Kidney (tissue), 14 donors: ENCODE data around the gene NAB2. TPM values are rescaled to one million over a fixed set of nuclear protein-coding genes. Genes with fewer than 3 reads are reported as not detected.

ENCODE experiments used
- DNase-seq, 5 donors: peaks; one replicate each; pipeline ENCODE4 v3.0.0-alpha.2; 2013 to 2020
- FAIRE-seq: peaks from 2 replicates; lab custom pipeline; 2012; peaks lifted over from hg19 to GRCh38; lab: Jason Lieb, UNC
- H3K27ac ChIP-seq, 2 donors: one replicate each; pipeline ENCODE4 v1.7.0; 2013; ENCODE audit warnings: low read depth in 2 of 2, low read length in 2 of 2, inconsistent platforms in 1 of 2
- H3K27me3 ChIP-seq: one replicate; pipeline ENCODE4 v1.7.1; 2013; ENCODE audit warnings: low read length, inconsistent platforms; ENCODE audit not compliant: control insufficient read depth, insufficient read depth
- H3K36me3 ChIP-seq, 3 donors: one replicate each; pipeline versions ENCODE4 v1.7.0 to v1.7.1; 2013; ENCODE audit warnings: low read length in 3 of 3, control low read depth in 1 of 3, inconsistent platforms in 1 of 3; ENCODE audit not compliant: insufficient read depth in 3 of 3, control insufficient read depth in 2 of 3
- H3K4me1 ChIP-seq, 3 donors: one replicate each; pipeline versions ENCODE4 v1.7.0 to v1.7.1; 2013; ENCODE audit warnings: low read length in 3 of 3, inconsistent platforms in 1 of 3, low read depth in 1 of 3; ENCODE audit not compliant: control insufficient read depth in 2 of 3, insufficient read depth in 2 of 3
- H3K4me3 ChIP-seq, 3 donors: one replicate each; pipeline versions ENCODE4 v1.7.0 to v1.8.1; 2013; ENCODE audit warnings: low read length in 3 of 3, control low read depth in 1 of 3, inconsistent platforms in 1 of 3
- H3K9ac ChIP-seq, 3 donors: one replicate each; pipeline versions ENCODE4 v1.7.0 to v1.7.1; 2013; ENCODE audit warnings: low read length in 3 of 3, control low read depth in 1 of 3, inconsistent platforms in 1 of 3
- H3K9me3 ChIP-seq, 3 donors: one replicate each; pipeline versions ENCODE4 v1.7.0 to v1.7.1; 2013; ENCODE audit warnings: low read length in 3 of 3, control low read depth in 1 of 3, inconsistent platforms in 1 of 3; ENCODE audit not compliant: control insufficient read depth in 2 of 3, insufficient read depth in 1 of 3
- CTCF ChIP-seq: IDR thresholded peaks from 3 replicates; pipeline ENCODE4 v1.5.1; 2012; ENCODE audit warnings: mild to moderate bottlenecking, moderate library complexity, borderline replicate concordance; ENCODE audit not compliant: insufficient read depth; ENCODE audit errors: extremely low read depth
- intact Hi-C: fragments of 100-400 bp; cut with DNase I; formaldehyde crosslinking; loops from one replicate; pipeline ENCODE4 v1.11.1; 2022
- polyA plus RNA-seq: library from polyadenylated mRNA; stranded (reverse); fragments of 350-450 nt; fragmentation: Illumina TruSeq; extraction: RNeasy Lipid Tissue Mini Kit (QIAGEN cat#74804); gene quantifications from one replicate; pipeline ENCODE4 v1.2.3, GENCODE V29; 2014; ENCODE audit warnings: low read depth, low replicate concordance; ENCODE audit not compliant: insufficient read depth
- total RNA-seq: library from RNA; stranded (reverse); fragmentation: NEBNext Ultra II Directional; extraction: Animal tissue kit (Norgen Biotek cat#: 25700); gene quantifications from one replicate; pipeline ENCODE4 v1.2.1, GENCODE V29; 2021
- donor health status: control.
- donor health status: control.
- donor health status: control.
- donor health status: control.
- donor health status: control.
- donor health status: DM: yes; HTN: yes; CAD: no.
- donor health status: Normal renal cell carcinoma (clear cell type).

NAB2 gene
- total and polyA plus RNA-seq, 2 donors from 2014 or later, result 13.9 to 28.0 TPM

- Histone ChIP-seq H3K27ac (no peak overlapping the region), H3K9me3 (no peaks in the 10 kb centered on the region), H3K9ac (no peak overlapping the region), H3K27me3 (no peaks in the 10 kb centered on the region), H3K4me1 (peaks cover 0 to 8% (median 5%) of the 10 kb centered on the region in 3 donors), H3K36me3 (no peaks in the 10 kb centered on the region), H3K4me3 (no peak overlapping the region)
- TF ChIP-seq CTCF, result no peak
- DNase-seq, result no peak
- FAIRE-seq, result no peak
- intact Hi-C loops, result loop anchor here (5.0 kb wide), 1 partner anchor 53 kb away; no protein-coding TSS in a partner anchor
Observed at GRCh38 chr12:57123813-57124212, 34.9 kb downstream of the NAB2 start.

- H3K4me1 ChIP-seq, result peaks cover 0 to 8% (median 5%) of the 10 kb centered on the region in 3 donors
- no peaks in the 10 kb centered on the region for H3K27me3 ChIP-seq
- H3K9me3 ChIP-seq, result no peaks in the 10 kb centered on the region
- DNase-seq (peak in 4 of 5 donors; percentile 79 to 90 (median 82)), FAIRE-seq (no peak)
- H3K36me3 ChIP-seq, result no peaks in the 10 kb centered on the region
- H3K27ac ChIP-seq, result no peak overlapping the region
- intact Hi-C loops, result loop anchor here (5.0 kb wide), 1 partner anchor 53 kb away; no protein-coding TSS in a partner anchor
- no peak overlapping the region for H3K4me3 ChIP-seq
- H3K9ac ChIP-seq, result no peak overlapping the region
- peak; percentile 98 for TF ChIP-seq CTCF
Observed at GRCh38 chr12:57124261-57124877, 35.5 kb downstream of the NAB2 start.

- Histone ChIP-seq H3K27ac (no peak overlapping the region), H3K4me3 (no peak overlapping the region), H3K27me3 (no peaks in the 10 kb centered on the region), H3K36me3 (no peaks in the 10 kb centered on the region), H3K9ac (no peak overlapping the region), H3K4me1 (peaks cover 0 to 8% (median 6%) of the 10 kb centered on the region in 3 donors), H3K9me3 (no peaks in the 10 kb centered on the region)
- TF ChIP-seq CTCF, result no peak
- intact Hi-C loops, result no loop called here
- FAIRE-seq (no peak), DNase-seq (peak in 1 of 5 donors; percentile 44)
Observed at GRCh38 chr12:57126061-57126460, 37.1 kb downstream of the NAB2 start.
